HG02610 (cell line): ENCODE data around the gene ISOC1.

Experiments used
- ATAC-seq: cut with Tn5 transposase; IDR thresholded peaks from one replicate; pipeline ENCODE4 v1.9.1; 2021; ENCODE audit warnings: mild to moderate bottlenecking, moderate library complexity; ENCODE audit not compliant: unreplicated experiment

Gene ISOC1

DNA sequence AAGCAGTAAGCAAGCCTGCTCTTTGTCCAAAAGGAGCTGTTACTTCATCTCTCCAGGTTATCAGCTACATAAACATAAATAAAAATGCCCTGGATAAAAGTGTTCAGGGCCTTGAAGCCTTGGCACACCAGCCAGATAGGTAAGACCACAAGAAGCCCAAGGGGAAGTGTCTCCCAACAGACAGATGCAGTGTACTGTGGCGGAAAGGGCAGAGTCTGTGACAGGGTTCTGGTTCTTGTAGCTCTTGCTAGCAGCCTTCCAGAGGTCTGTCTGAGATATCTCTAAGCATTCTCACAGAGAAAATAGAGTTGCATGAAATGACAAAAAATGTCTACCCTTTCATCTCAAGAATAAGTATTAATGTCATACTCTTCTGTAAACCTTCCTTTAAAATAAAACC is 30.1 kb downstream of the ISOC1 start:
- no peak for ATAC-seq

DNA sequence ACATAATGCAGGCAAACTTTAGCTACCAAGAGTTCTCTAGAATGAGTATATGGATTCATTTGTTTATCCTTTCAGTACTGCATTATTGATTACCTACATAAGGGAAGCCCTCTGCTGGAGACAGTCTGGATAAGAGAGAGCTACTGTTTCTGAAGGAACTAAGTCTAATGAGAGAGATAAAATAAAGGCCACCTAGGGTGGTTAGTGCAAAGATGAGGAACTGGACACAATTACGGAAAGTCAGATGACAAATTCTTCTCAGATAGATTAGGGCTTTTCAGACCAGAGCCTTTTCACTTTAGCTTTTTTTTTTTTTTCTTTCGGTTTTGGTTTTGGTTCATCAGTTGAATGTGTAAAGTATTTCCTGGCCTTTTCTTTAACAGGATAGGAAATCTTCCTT is 31.3 kb downstream of the ISOC1 start:
- peak; percentile 77 for ATAC-seq

DNA sequence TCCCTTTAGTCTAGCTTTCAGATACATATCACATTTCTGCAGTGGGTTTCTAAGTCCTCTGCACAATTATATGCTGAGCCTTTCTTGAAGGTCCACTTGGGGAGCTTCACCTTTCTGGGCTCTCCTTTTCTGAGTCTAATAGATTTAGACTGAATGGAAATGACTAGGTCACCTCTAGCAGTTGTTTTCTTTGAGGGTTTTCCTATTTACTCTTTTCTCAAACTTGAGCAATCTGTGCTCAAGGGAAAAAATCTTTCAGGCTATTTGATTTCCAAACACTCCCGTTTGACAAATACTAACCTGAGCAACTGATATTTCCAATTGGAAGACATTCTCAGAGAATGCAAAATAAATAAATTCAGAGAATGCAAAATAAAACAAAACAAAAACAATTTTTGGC is 39.0 kb downstream of the ISOC1 start:
- ATAC-seq: no peak

DNA sequence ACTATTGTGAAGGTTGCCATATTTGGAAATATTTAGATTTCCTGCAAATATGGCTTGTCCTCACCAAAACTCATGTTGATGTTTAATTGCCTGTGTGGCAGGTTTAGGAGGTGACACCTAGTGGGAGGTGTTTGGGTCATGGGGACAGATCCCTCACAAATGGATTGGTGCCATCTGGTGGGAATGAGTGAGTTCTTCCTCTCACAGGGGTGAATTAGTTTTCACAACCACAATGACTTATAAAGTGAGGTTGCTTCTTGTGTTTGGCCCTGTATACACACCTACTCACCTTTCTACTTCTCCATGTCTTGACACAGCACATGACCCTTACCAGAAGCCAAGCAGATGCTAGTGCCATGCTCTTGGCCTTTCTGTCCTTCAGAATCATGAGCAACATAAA is 41.1 kb downstream of the ISOC1 start:
- ATAC-seq: peak; percentile 95

DNA sequence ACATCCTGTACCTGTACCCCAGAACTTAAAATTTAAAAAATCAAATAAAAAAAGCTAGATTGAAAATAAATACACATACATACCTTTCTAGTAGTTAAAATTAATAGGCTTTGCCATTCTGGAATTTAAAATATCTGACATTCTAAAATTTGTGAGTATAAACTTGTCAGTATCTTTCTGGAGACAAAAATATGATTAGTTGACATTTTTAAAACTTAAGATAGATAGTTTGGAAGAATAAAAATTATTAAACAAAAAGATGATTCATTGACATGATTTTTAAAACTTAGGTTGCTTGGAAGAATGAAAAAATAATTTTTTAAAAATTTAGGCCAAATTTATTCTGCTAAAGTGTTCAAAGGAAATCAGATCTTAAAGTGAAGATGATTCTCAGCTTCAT is 43.1 kb downstream of the ISOC1 start:
- ATAC-seq: no peak

DNA sequence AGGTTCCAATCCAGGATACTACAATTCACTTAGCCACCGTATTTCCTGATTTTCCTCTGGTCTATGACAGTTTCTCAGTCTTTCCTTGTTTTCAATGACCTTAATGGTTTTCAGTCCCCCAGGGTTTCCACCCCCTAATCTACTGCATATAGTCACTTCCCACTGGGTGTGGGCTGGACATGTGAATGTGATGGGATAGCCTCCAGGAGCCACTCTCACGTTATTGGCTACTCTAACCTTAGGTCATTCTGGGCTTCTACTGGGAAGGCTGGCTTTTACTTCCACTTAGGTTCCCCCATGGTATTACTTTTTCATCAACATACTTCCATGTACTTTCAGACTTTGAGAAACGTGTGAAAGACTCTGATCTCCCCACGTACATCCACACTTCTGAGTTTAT is 46.5 kb downstream of the ISOC1 start:
- ATAC-seq: no peak

DNA sequence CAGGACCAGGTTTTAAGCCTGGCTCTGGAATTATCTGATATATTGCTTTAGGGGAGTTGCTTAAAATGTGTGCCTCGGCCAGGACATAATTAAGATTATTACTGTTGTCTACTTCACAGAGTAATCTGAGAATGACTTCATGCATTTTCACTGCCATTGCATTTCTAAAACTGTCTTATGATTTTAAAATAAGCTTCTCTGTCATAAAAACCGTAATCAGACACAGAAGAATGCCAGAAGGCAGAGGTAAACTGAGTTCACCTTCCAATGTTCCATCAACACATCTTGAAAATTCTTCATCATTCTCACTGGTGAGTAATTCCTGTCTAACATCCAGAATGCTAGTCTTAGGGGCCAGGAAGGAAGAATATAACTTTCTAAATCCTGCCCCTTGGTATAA is 47.1 kb downstream of the ISOC1 start:
- no peak for ATAC-seq

GRCh38 chr5:129155876-129156275 is 61.3 kb downstream of the ISOC1 start:
- no peak for ATAC-seq

GRCh38 chr5:129161830-129162229 is 67.3 kb downstream of the ISOC1 start:
- ATAC-seq: no peak
